ENCODE results near the gene VSIG1. TPM values are rescaled to one million over a fixed set of nuclear protein-coding genes. Genes with fewer than 3 reads are reported as not detected.

Gene VSIG1
- total and polyA plus RNA-seq, 9 donors, result 0.04 to 0.45 (median 0.11) TPM; not detected in 6

DNA sequence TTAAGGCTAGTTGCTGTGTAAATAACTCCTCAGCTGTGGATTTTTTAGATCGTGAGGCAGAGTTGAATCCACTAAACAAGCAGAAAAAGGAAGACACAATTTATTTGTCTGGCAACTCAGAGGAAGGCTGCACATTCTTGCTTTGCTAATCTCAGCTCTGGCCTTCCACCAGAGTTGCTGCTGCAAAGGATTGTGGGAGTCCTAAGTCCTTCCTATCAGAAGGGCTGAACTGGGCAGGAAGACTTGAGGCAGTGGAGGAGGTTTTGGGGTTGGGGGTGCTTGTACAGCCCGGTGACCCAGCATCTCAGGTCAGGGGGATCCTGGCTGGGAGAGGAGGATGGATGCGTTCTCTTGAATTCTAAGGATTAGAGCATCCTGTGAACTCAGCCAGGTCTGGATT lies 11.0 kb upstream of the VSIG1 start:
- H3K4me1 ChIP-seq (ENCODE audit: insufficient read depth), result no peaks in the 10 kb centered on the region
- H3K27ac ChIP-seq, result no peak overlapping the region
- H3K36me3 ChIP-seq, result no peaks in the 10 kb centered on the region
- intact Hi-C loops (cut with DNase I), result no loop called here
- TF ChIP-seq EP300 (IDR thresholded peaks at IDR 0.05), result no peak
- TF ChIP-seq POLR2A (IDR thresholded peaks at IDR 0.05), result no peak
- TF ChIP-seq CTCF (IDR thresholded peaks at IDR 0.05), result no peak
- no peak overlapping the region for H3K4me3 ChIP-seq
- no peaks in the 10 kb centered on the region for H3K9me3 ChIP-seq
- DNase-seq, result no peak
- no peaks in the 10 kb centered on the region for H3K27me3 ChIP-seq
- 32 to 36% (median 33%) methylated on average over 3 of the region's 3 CpGs for WGBS, 3 donors

DNA sequence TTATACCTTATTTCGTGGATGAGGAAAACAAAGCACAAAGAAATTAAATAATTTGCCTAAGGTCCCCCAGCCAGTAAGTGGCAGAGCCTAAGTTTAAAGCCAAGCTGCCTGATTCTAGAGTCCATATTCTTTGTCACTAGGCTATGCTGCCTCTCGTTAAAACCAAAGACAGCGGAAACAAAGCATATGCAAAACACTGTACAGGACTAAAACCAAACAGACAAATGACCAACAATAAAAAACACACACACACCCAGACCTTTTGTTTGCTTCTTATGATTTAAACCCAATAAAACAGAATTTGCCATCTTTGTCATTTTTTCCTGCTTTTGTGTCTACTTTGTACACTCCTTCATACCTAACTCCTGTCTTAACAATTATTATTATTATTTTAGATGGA lies 10.1 kb upstream of the VSIG1 start:
- Histone ChIP-seq H3K4me3 (no peak overlapping the region), H3K4me1 (ENCODE audit: insufficient read depth) (no peaks in the 10 kb centered on the region), H3K27me3 (no peaks in the 10 kb centered on the region), H3K27ac (no peak overlapping the region), H3K9me3 (no peaks in the 10 kb centered on the region), H3K36me3 (no peaks in the 10 kb centered on the region)
- TF ChIP-seq EP300 (IDR thresholded peaks at IDR 0.05) (no peak), CTCF (IDR thresholded peaks at IDR 0.05) (no peak), POLR2A (IDR thresholded peaks at IDR 0.05) (no peak)
- no peak for DNase-seq
- 63 to 73% (median 63%) methylated on average over 3 of the region's 3 CpGs for WGBS, 3 donors
- intact Hi-C loops (cut with DNase I), result no loop called here

- Histone ChIP-seq H3K4me3 (no peak overlapping the region), H3K36me3 (no peaks in the 10 kb centered on the region), H3K9me3 (no peaks in the 10 kb centered on the region), H3K4me1 (ENCODE audit: insufficient read depth) (no peaks in the 10 kb centered on the region), H3K27me3 (no peaks in the 10 kb centered on the region), H3K27ac (no peak overlapping the region)
- intact Hi-C loops (cut with DNase I), result no loop called here
- no peak for DNase-seq
- TF ChIP-seq POLR2A (IDR thresholded peaks at IDR 0.05), result no peak
- TF ChIP-seq EP300 (IDR thresholded peaks at IDR 0.05), result no peak
- TF ChIP-seq CTCF (IDR thresholded peaks at IDR 0.05), result no peak
- 58 to 71% (median 70%) methylated on average over 4 of the region's 4 CpGs for WGBS, 3 donors
Measured at GRCh38 chrX:108036298-108036973, 8.4 kb upstream of the VSIG1 start.

DNA sequence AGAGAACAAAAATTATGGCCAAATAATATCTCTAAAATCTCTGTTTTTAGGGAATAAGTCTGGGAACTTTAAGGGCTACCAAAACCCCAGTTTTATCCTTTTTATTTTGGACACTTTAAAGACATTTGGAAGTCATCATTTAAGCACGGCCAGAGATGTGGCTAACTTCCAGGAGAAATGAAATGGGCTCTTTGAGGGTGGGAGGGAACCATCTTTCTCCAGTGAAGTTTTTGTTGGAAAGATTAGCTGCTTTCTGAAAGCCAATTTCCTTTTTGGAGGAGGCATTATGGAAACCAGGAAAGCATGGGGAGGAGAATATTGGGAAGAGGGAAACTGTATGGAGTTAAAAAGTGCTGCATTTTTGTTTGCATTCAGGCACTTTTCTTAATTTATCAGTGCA lies 4.8 kb downstream of the VSIG1 start:
- no peak for DNase-seq
- H3K36me3 ChIP-seq, result no peaks in the 10 kb centered on the region
- H3K27ac ChIP-seq, result no peak overlapping the region
- WGBS, 3 donors, result 16 to 19% (median 17%) methylated on average over 1 of the region's 1 CpG
- H3K9me3 ChIP-seq, result no peaks in the 10 kb centered on the region
- H3K4me1 ChIP-seq (ENCODE audit: insufficient read depth), result no peaks in the 10 kb centered on the region
- intact Hi-C loops (cut with DNase I), result no loop called here
- TF ChIP-seq POLR2A (IDR thresholded peaks at IDR 0.05), result no peak
- no peak for TF ChIP-seq EP300 (IDR thresholded peaks at IDR 0.05)
- no peak for TF ChIP-seq CTCF (IDR thresholded peaks at IDR 0.05)
- no peak overlapping the region for H3K4me3 ChIP-seq
- H3K27me3 ChIP-seq, result no peaks in the 10 kb centered on the region
